GM06990 (cell line): ENCODE results near the gene ADAMTS16.

Source experiments
- DNase-seq: peaks from one replicate; pipeline ENCODE4 v3.0.0-alpha.2; 2011; ENCODE audit not compliant: insufficient read length; ENCODE audit errors: extremely low read depth
- H3K27me3 ChIP-seq: replicated peaks from 2 replicates; pipeline ENCODE4 v1.6.0; 2011; ENCODE audit warnings: low read length; ENCODE audit not compliant: control insufficient read depth, insufficient read depth
- H3K36me3 ChIP-seq: 2 replicates; pipeline ENCODE4 v1.5.1; 2011; ENCODE audit warnings: low read length; ENCODE audit not compliant: control insufficient read depth, insufficient read depth
- H3K4me3 ChIP-seq: replicated peaks from 2 replicates; pipeline ENCODE4 v1.5.1; 2011; ENCODE audit warnings: low read depth, mild to moderate bottlenecking, control low read depth, low read length
- CTCF ChIP-seq: IDR thresholded peaks from 2 replicates; pipeline ENCODE4 v1.5.1; 2011; ENCODE audit warnings: low read length, control low read depth, mild to moderate bottlenecking, inconsistent platforms; ENCODE audit not compliant: insufficient read depth, poor library complexity, severe bottlenecking

The ADAMTS16 gene

GRCh38 chr5:5302201-5302600 is 162.1 kb downstream of the ADAMTS16 start:
- H3K4me3 ChIP-seq: no peak overlapping the region
- H3K27me3 ChIP-seq: no peaks in the 10 kb centered on the region; the same call in 1 of the 2 replicates
- H3K36me3 ChIP-seq: no peaks in the 10 kb centered on the region
- TF ChIP-seq CTCF: no peak
- no peak for DNase-seq

GRCh38 chr5:5303242-5303641 is 163.1 kb downstream of the ADAMTS16 start:
- H3K4me3 ChIP-seq: no peak overlapping the region
- TF ChIP-seq CTCF: no peak
- no peaks in the 10 kb centered on the region for H3K36me3 ChIP-seq
- no peak for DNase-seq
- no peaks in the 10 kb centered on the region; the same call in 1 of the 2 replicates for H3K27me3 ChIP-seq

- no peak overlapping the region for H3K4me3 ChIP-seq
- no peaks in the 10 kb centered on the region; the same call in 1 of the 2 replicates for H3K27me3 ChIP-seq
- DNase-seq: no peak
- TF ChIP-seq CTCF: no peak
- H3K36me3 ChIP-seq: no peaks in the 10 kb centered on the region
Observed at GRCh38 chr5:5304361-5305020, 164.4 kb downstream of the ADAMTS16 start.

GRCh38 chr5:5306696-5307095 is 166.6 kb downstream of the ADAMTS16 start:
- Histone ChIP-seq H3K4me3 (no peak overlapping the region), H3K27me3 (no peaks in the 10 kb centered on the region), H3K36me3 (no peaks in the 10 kb centered on the region)
- no peak for DNase-seq
- no peak for TF ChIP-seq CTCF

GRCh38 chr5:5308319-5308718 is 168.2 kb downstream of the ADAMTS16 start:
- no peak for TF ChIP-seq CTCF
- H3K4me3 ChIP-seq: no peak overlapping the region
- no peak for DNase-seq
- no peaks in the 10 kb centered on the region for H3K36me3 ChIP-seq
- no peaks in the 10 kb centered on the region for H3K27me3 ChIP-seq

- TF ChIP-seq CTCF: no peak
- DNase-seq: no peak
- Histone ChIP-seq H3K27me3 (no peaks in the 10 kb centered on the region), H3K4me3 (no peak overlapping the region), H3K36me3 (no peaks in the 10 kb centered on the region)
Observed at GRCh38 chr5:5309645-5310044, 169.5 kb downstream of the ADAMTS16 start.
